ENCODE results near the gene LEKR1. TPM values are rescaled to one million over a fixed set of nuclear protein-coding genes. Genes with fewer than 3 reads are reported as not detected.
A peak's percentile ranks its signal among the peaks of the same experiment; 100 is the strongest.

Gene LEKR1
- total RNA-seq, 2 donors from 2014 or later = 0.20 to 0.70 TPM

GRCh38 chr3:157088601-157089454, 262.7 kb downstream of the LEKR1 start:
- H3K9me3 ChIP-seq = no peaks in the 10 kb centered on the region
- H3K27me3 ChIP-seq = no peaks in the 10 kb centered on the region
- peak overlapping the region; percentile 51 to 62 for H3K4me3 ChIP-seq
- H3K36me3 ChIP-seq = no peaks in the 10 kb centered on the region
- peak overlapping the region; percentile 99 to 100 for H3K27ac ChIP-seq
- H3K4me1 ChIP-seq = peaks cover 0 to 73% of the 10 kb centered on the region in 2 donors
- peak; percentile 97 for DNase-seq (ENCODE audit: low spot score)
- TF ChIP-seq CTCF (IDR thresholded peaks at IDR 0.05) = peak in 1 of 2 donors; percentile 48

- Histone ChIP-seq H3K4me1 (peaks cover 0 to 73% of the 10 kb centered on the region in 2 donors), H3K27ac (peak overlapping the region; percentile 99 to 100), H3K4me3 (peak overlapping the region; percentile 40 to 62), H3K36me3 (no peaks in the 10 kb centered on the region), H3K9me3 (no peaks in the 10 kb centered on the region), H3K27me3 (no peaks in the 10 kb centered on the region)
- DNase-seq (ENCODE audit: low spot score) = peak; percentile 78
- TF ChIP-seq CTCF (IDR thresholded peaks at IDR 0.05) = no peak
These were observed 263.5 kb downstream of the LEKR1 start for GRCh38 chr3:157089455-157090221.

- Histone ChIP-seq H3K27me3 (no peaks in the 10 kb centered on the region), H3K9me3 (no peaks in the 10 kb centered on the region), H3K4me1 (peaks cover 0 to 61% of the 10 kb centered on the region in 2 donors), H3K36me3 (no peaks in the 10 kb centered on the region), H3K27ac (peak overlapping the region; percentile 99 to 100), H3K4me3 (peak overlapping the region; percentile 40 to 62)
- DNase-seq (ENCODE audit: low spot score) = no peak
- TF ChIP-seq CTCF (IDR thresholded peaks at IDR 0.05) = no peak
These were observed 265.1 kb downstream of the LEKR1 start for GRCh38 chr3:157091083-157091833.

- Histone ChIP-seq H3K9me3 (no peaks in the 10 kb centered on the region), H3K36me3 (no peaks in the 10 kb centered on the region), H3K27me3 (no peaks in the 10 kb centered on the region), H3K27ac (peak overlapping the region; percentile 99 to 100), H3K4me1 (peaks cover 0 to 53% of the 10 kb centered on the region in 2 donors), H3K4me3 (peak overlapping the region; percentile 40 to 62)
- no peak for TF ChIP-seq CTCF (IDR thresholded peaks at IDR 0.05)
- no peak for DNase-seq (ENCODE audit: low spot score)
These were observed 266.1 kb downstream of the LEKR1 start for GRCh38 chr3:157092230-157092629.

- peak overlapping the region; percentile 40 to 62 for H3K4me3 ChIP-seq
- peaks cover 0 to 51% of the 10 kb centered on the region in 2 donors for H3K4me1 ChIP-seq
- no peak for DNase-seq (ENCODE audit: low spot score)
- H3K27ac ChIP-seq = peak overlapping the region; percentile 99 to 100
- no peaks in the 10 kb centered on the region for H3K36me3 ChIP-seq
- no peaks in the 10 kb centered on the region for H3K9me3 ChIP-seq
- TF ChIP-seq CTCF (IDR thresholded peaks at IDR 0.05) = no peak
- H3K27me3 ChIP-seq = no peaks in the 10 kb centered on the region
These were observed 266.9 kb downstream of the LEKR1 start for GRCh38 chr3:157093096-157093495.

Measured in right atrium auricular region (tissue), 2 donors.